ENCODE data around the gene IFT25. TPM values are rescaled to one million over a fixed set of nuclear protein-coding genes. Genes with fewer than 3 reads are reported as not detected.
A peak's percentile ranks its signal among the peaks of the same experiment; 100 is the strongest.

Gene IFT25
- total and polyA plus RNA-seq, 2 donors (not counting 1 experiment from before 2014, with no cell fraction given): 18.2 to 45.7 TPM

DNA sequence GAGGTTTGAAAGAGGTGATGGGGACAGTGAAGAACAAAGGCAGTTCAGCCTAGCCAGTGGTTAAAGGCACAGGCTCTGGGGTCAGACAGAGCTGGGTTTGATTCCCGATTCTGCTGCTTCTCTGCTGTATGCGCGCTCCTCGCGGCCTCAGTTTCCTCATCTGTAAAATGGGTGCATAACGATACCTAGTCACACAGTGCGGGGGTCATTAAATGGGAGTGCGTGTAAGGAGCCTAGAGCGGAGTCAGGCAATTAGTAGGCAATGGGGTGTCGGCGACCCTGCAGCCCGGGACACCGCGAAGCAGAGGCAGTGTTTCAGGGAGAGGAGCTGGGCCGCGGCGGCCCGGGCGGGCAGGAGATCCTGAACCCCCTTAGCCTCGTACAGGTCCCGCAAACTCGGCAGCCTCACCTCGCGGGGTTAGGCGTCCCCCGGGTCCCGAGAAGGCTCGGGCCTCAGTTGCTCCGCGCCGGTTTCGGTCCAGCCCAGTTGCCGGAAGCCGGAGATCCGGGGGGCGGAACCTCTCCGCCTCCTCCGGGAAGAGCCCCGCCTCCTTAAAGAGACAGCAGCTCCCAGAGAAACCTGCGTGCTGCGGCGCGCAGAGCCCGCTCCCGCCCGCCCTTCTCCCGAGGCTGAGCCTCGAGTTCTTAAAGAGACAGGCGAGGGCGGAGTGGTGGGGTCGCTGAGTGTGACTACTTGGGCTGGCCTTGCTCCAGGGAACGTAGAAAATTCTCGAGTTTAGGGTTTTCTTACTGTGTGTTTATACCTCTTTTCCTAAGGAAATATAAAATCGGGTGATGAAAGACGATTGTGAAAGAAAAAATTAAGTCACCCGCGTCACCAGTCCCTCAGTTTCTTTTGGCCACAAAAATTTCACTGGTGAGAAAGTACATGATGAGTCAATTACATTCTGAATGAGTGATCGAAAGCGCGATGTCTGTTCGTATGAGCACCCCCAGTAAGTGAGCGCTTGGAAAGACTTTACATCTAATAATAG is 55.9 kb downstream of the IFT25 start, which contains the start of gene YIPF1:
TSS of gene YIPF1 (minus strand) at position 494 of the 995 bp plus-strand sequence. CDS start 860 bp downstream, outside the sequence.
- 2% methylated on average over 48 of the region's 62 CpGs for WGBS (ENCODE audit: insufficient coverage)

More for the DNA sequence above, 55.9 kb downstream of the IFT25 start, which contains the start of gene YIPF1:
- ChIA-PET POLR2A (interaction anchor here (0.8 to 2.8 kb wide), 2 partner anchors 55 to 58 kb away, joined by 3 to 13 read pairs; partner anchors contain the start of gene IFT25), CTCF (interaction anchor here (1.0 to 2.1 kb wide), 6 partner anchors 11 to 69 kb away, joined by 3 to 14 read pairs (median 4); partner anchors contain the start of genes IFT25 and LRRC42)
- TF ChIP-seq, protein P1, sequence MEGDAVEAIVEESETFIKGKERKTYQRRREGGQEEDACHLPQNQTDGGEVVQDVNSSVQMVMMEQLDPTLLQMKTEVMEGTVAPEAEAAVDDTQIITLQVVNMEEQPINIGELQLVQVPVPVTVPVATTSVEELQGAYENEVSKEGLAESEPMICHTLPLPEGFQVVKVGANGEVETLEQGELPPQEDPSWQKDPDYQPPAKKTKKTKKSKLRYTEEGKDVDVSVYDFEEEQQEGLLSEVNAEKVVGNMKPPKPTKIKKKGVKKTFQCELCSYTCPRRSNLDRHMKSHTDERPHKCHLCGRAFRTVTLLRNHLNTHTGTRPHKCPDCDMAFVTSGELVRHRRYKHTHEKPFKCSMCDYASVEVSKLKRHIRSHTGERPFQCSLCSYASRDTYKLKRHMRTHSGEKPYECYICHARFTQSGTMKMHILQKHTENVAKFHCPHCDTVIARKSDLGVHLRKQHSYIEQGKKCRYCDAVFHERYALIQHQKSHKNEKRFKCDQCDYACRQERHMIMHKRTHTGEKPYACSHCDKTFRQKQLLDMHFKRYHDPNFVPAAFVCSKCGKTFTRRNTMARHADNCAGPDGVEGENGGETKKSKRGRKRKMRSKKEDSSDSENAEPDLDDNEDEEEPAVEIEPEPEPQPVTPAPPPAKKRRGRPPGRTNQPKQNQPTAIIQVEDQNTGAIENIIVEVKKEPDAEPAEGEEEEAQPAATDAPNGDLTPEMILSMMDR (IDR thresholded peaks at IDR 0.05): no peak
- no peak for TF ChIP-seq EZH2 (IDR thresholded peaks at IDR 0.05; ENCODE audit: borderline replicate concordance, insufficient read depth, low read depth, low read length, poor library complexity, severe bottlenecking)
- peak; percentile 87 for DNase-seq
- Histone ChIP-seq H3K27me3 (replicated peaks in 1 of 4; ENCODE audit: control extremely low read depth in 1 of 4, control insufficient read depth in 3 of 4, insufficient read depth in 4 of 4, low read length in 3 of 4) (no peaks in the 10 kb centered on the region), H3K9ac (ENCODE audit: low read length) (peak within 1 kb of the TSS; percentile 84), H3K79me2 (ENCODE audit: control insufficient read depth, insufficient read depth, low read length) (peaks cover 4% of the 10 kb centered on the region), H2AFZ (ENCODE audit: insufficient read depth, low read depth, low read length, poor library complexity, severe bottlenecking) (peak within 1 kb of the TSS; percentile 79), H4K20me1 (ENCODE audit: control insufficient read depth, insufficient read depth, low read length, poor library complexity, severe bottlenecking) (no peaks in the 10 kb centered on the region), H3K4me3 (ENCODE audit: control extremely low read depth in 1 of 5, extremely low read depth in 1 of 5, insufficient read depth in 1 of 5, low read depth in 2 of 5, low read length in 4 of 5) (peak within 1 kb of the TSS; percentile 76 to 95 (median 83)), H3K27ac (ENCODE audit: low read length in 2 of 2) (peak within 1 kb of the TSS; percentile 14 to 71), H3K9me3 (ENCODE audit: control extremely low read depth in 1 of 3, control insufficient read depth in 2 of 3, insufficient read depth in 1 of 3, low read length in 2 of 3) (no peaks in the 10 kb centered on the region), H3K4me2 (replicated peaks; ENCODE audit: low read depth, low read length, poor library complexity, severe bottlenecking) (peak within 1 kb of the TSS; percentile 78), H3K36me3 (replicated peaks in 1 of 2; ENCODE audit: control extremely low read depth in 1 of 2, control insufficient read depth in 1 of 2, extremely low read depth in 1 of 2, insufficient read depth in 2 of 2, low read length in 1 of 2) (peaks cover 7 to 9% of the 10 kb centered on the region in 2 experiments), H3K4me1 (ENCODE audit: control insufficient read depth in 2 of 2, insufficient read depth in 2 of 2, low read length in 2 of 2) (peaks cover 19 to 27% of the 10 kb centered on the region in 2 donors)
- Mint-ChIP-seq H3K4me1 (peaks cover 44% of the 10 kb centered on the region), H3K27ac (peak within 1 kb of the TSS; percentile 79), H3K9me3 (ENCODE audit: insufficient read depth) (no peaks in the 10 kb centered on the region), H3K27me3 (peaks cover 1% of the 10 kb centered on the region), H3K4me3 (peak within 1 kb of the TSS; percentile 96)
- ATAC-seq (ENCODE audit: low read depth): peak; percentile 99
- intact Hi-C loops (cut with micrococcal nuclease): loop anchor here (1.0 to 10.0 kb wide), 6 partner anchors 51 to 1162 kb away; partner anchors contain the start of genes LRP8, LRRC42, NDC1 and PARS2
